Ascending aorta (tissue), 2 donors: ENCODE results near the gene TMEM200C. TPM values are rescaled to one million over a fixed set of nuclear protein-coding genes. Genes with fewer than 3 reads are reported as not detected.

Experiments
- DNase-seq, 2 donors: peaks; one replicate each; pipeline ENCODE4 v3.0.0-alpha.2; 2019; ENCODE audit warnings: low spot score in 2 of 2
- H3K27ac ChIP-seq, 2 donors: fragments of 200-600 bp; sonication (generic); one replicate each; pipeline ENCODE4 v1.5.1; 2016 to 2017; ENCODE audit warnings: mild to moderate bottlenecking in 1 of 2
- H3K27me3 ChIP-seq: fragments of 200-600 bp; sonication (generic); one replicate; pipeline ENCODE4 v1.5.1; 2017
- H3K36me3 ChIP-seq, 2 donors: fragments of 200-600 bp; sonication (generic); one replicate each; pipeline ENCODE4 v1.5.1; 2016
- H3K4me1 ChIP-seq, 2 donors: fragments of 200-600 bp; sonication (generic); one replicate each; pipeline ENCODE4 v1.5.1; 2016 to 2017; ENCODE audit warnings: mild to moderate bottlenecking in 1 of 2
- H3K4me3 ChIP-seq, 2 donors: fragments of 200-600 bp; sonication (generic); one replicate each; pipeline ENCODE4 v1.5.1; 2016 to 2017; ENCODE audit warnings: mild to moderate bottlenecking in 1 of 2
- H3K9me3 ChIP-seq, 2 donors: fragments of 200-600 bp; sonication (generic); one replicate each; pipeline ENCODE4 v1.5.1; 2016
- CTCF ChIP-seq, 3 experiments: fragments of 200-600 bp in 2 of 3; fragments of 450-650 bp in 1 of 3; sonication (generic) in 2 of 3; IDR thresholded peaks; one replicate each; pipeline ENCODE4 v1.5.1; 2016 to 2019; ENCODE audit warnings: antibody characterized with exemption in 3 of 3, mild to moderate bottlenecking in 1 of 3, moderate library complexity in 1 of 3
- intact Hi-C: fragments of 100-400 bp; cut with DNase I; formaldehyde crosslinking; loops from one replicate; pipeline ENCODE4 v1.15.1; 2023
- total RNA-seq: library from RNA; depleted of rRNA; stranded (reverse); fragments of >200 nt; gene quantifications from one replicate; pipeline ENCODE4 v1.1.0, GENCODE V29; 2016

The TMEM200C gene
- total RNA-seq, 1 donor from 2014 or later, result under 0.01 TPM

DNA sequence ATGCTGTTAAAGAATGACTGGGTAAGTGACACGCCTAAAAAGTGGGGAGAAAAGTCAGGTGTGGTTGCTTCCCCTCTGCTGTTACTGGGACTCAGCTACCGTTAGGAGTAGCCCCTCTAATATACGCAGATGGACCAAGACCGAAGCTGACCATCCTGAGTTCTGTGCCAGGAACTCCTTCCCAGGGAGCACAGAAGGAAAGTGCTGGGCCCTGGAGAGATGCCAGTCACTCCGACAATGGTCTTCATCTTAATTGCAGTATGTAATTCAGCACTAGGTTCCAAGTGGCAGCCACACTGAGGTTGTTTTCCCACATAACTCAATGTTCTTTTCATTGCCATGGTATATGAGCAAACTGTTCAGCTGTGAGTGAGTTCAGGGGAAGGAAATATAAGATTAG is 19.6 kb upstream of the TMEM200C start:
- H3K4me3 ChIP-seq, result no peak overlapping the region
- no peak overlapping the region for H3K27ac ChIP-seq
- no peak for DNase-seq
- no peaks in the 10 kb centered on the region for H3K4me1 ChIP-seq
- intact Hi-C loops, result no loop called here
- no peak for TF ChIP-seq CTCF (IDR thresholded peaks at IDR 0.05)
- H3K27me3 ChIP-seq, result no peaks in the 10 kb centered on the region
- H3K36me3 ChIP-seq, result no peaks in the 10 kb centered on the region
- no peaks in the 10 kb centered on the region for H3K9me3 ChIP-seq

GRCh38 chr18:5914016-5914415 is 18.7 kb upstream of the TMEM200C start:
- H3K4me3 ChIP-seq, result no peak overlapping the region
- H3K9me3 ChIP-seq, result no peaks in the 10 kb centered on the region
- H3K27me3 ChIP-seq, result no peaks in the 10 kb centered on the region
- no peak for DNase-seq
- no peak overlapping the region for H3K27ac ChIP-seq
- no peak for TF ChIP-seq CTCF (IDR thresholded peaks at IDR 0.05)
- H3K36me3 ChIP-seq, result no peaks in the 10 kb centered on the region
- H3K4me1 ChIP-seq, result no peaks in the 10 kb centered on the region
- intact Hi-C loops, result no loop called here

GRCh38 chr18:5912566-5912965 is 17.2 kb upstream of the TMEM200C start:
- DNase-seq, result no peak
- H3K36me3 ChIP-seq, result no peaks in the 10 kb centered on the region
- H3K4me3 ChIP-seq, result no peak overlapping the region
- H3K27me3 ChIP-seq, result no peaks in the 10 kb centered on the region
- H3K27ac ChIP-seq, result no peak overlapping the region
- H3K4me1 ChIP-seq, result no peaks in the 10 kb centered on the region
- intact Hi-C loops, result no loop called here
- TF ChIP-seq CTCF (IDR thresholded peaks at IDR 0.05), result no peak
- H3K9me3 ChIP-seq, result no peaks in the 10 kb centered on the region

DNA sequence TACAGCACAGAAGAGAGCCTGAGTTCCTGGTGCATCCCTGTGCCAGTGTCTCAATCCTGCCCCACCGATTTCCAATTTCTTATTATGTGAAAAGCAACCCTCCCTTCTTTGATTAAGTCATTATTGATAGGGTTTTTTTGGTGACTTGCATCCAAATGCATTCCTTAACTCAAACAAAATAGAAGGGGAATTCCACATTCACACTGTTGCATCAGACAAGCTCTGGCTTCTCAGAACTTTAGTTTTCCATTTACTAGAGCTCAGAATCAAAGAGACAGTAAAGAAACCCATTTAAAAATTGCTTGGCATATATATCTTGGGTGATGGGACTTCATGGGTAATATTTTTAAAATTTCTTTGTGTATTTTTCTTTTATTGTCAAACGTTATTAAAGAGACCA is 13.8 kb upstream of the TMEM200C start:
- H3K4me1 ChIP-seq, result no peaks in the 10 kb centered on the region
- no peak for DNase-seq
- no peak for TF ChIP-seq CTCF (IDR thresholded peaks at IDR 0.05)
- H3K27me3 ChIP-seq, result no peaks in the 10 kb centered on the region
- no peaks in the 10 kb centered on the region for H3K36me3 ChIP-seq
- H3K4me3 ChIP-seq, result no peak overlapping the region
- intact Hi-C loops, result no loop called here
- H3K9me3 ChIP-seq, result no peaks in the 10 kb centered on the region
- no peak overlapping the region for H3K27ac ChIP-seq

DNA sequence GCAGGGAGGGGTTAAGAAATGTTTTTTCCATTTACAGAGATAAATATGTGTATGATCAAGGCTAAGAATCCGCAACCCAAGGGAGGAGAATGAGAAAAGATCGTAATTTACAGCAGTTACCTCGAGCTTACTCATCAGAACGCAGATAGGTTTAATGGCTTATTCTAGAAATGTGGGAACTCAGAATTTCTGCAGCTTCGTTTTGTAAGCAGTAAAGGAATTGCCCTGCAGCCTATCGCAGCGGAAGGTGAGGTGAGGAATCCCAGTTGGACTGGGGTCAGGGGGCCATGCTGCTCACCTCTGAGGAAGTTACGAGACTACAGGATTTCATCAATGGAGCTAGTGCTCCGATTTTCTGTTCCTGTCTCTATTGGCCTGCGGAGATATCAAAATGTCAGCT is 8.1 kb upstream of the TMEM200C start:
- no peak for TF ChIP-seq CTCF (IDR thresholded peaks at IDR 0.05)
- Histone ChIP-seq H3K4me3 (no peak overlapping the region), H3K27ac (no peak overlapping the region), H3K9me3 (no peaks in the 10 kb centered on the region), H3K36me3 (no peaks in the 10 kb centered on the region), H3K4me1 (no peaks in the 10 kb centered on the region), H3K27me3 (no peaks in the 10 kb centered on the region)
- DNase-seq, result no peak
- intact Hi-C loops, result no loop called here

GRCh38 chr18:5900262-5900661 is 4.9 kb upstream of the TMEM200C start:
- TF ChIP-seq CTCF (IDR thresholded peaks at IDR 0.05), result no peak
- intact Hi-C loops, result no loop called here
- H3K9me3 ChIP-seq, result no peaks in the 10 kb centered on the region
- peaks cover 0 to 4% of the 10 kb centered on the region in 2 donors for H3K4me1 ChIP-seq
- DNase-seq, result no peak
- H3K27me3 ChIP-seq, result peaks cover 6% of the 10 kb centered on the region
- H3K36me3 ChIP-seq, result no peaks in the 10 kb centered on the region
- no peak overlapping the region for H3K4me3 ChIP-seq
- no peak overlapping the region for H3K27ac ChIP-seq
